GM12878 (cell line): Measurements from ENCODE around the gene ADCY2. TPM values are rescaled to one million over a fixed set of nuclear protein-coding genes. Genes with fewer than 3 reads are reported as not detected.

Experiments used
- ATAC-seq: fragments of 200-7000 bp; cut with Tn5 transposase; 3 replicates; pipeline ENCODE4 v1.9.1; 2020; ENCODE audit warnings: mild to moderate bottlenecking, moderate library complexity
- BruUV-seq: library from RNA; stranded (reverse); fragments of 400-500 nt; replicated peaks from 2 replicates; lab custom pipeline; 2021; lab: Mats Ljungman, UMichigan
- CTCF ChIA-PET: fragments of 300-600 bp; sonication (Branson Sonifier 250); formaldehyde crosslinking; extraction: SDS; loops from one replicate; lab custom pipeline; 2021; ENCODE audit warnings: inconsistent platforms; lab: Yijun Ruan, JAX
- POLR2A ChIA-PET: fragments of 350-600 bp; formaldehyde crosslinking; extraction: SDS; loops from one replicate; lab custom pipeline; 2021; ENCODE audit warnings: inconsistent platforms; lab: Charles Lee
- RAD21 ChIA-PET: fragments of 300-600 bp; sonication (Branson Sonifier 250); formaldehyde crosslinking; loops from one replicate; lab custom pipeline; 2023; ENCODE audit warnings: antibody characterized with exemption; ENCODE audit not compliant: unreplicated experiment; lab: Charles Lee
- SMC1A ChIA-PET: fragments of 300-600 bp; sonication (Branson Sonifier 250); formaldehyde crosslinking; loops from one replicate; lab custom pipeline; 2023; ENCODE audit not compliant: unreplicated experiment, uncharacterized antibody; lab: Charles Lee
- DNase-seq: peaks from one replicate; pipeline ENCODE4 v3.0.0-alpha.2; 2011; ENCODE audit warnings: low read depth, low spot score
- FAIRE-seq: peaks from 3 replicates; lab custom pipeline; 2011; peaks lifted over from hg19 to GRCh38; lab: Jason Lieb, UNC
- H2AFZ ChIP-seq: 2 replicates; pipeline ENCODE4 v1.6.0; 2011; ENCODE audit warnings: low read depth, low read length, control low read depth; ENCODE audit not compliant: control insufficient read depth
- H3K27ac ChIP-seq: 2 replicates; pipeline ENCODE4 v1.5.1; 2011; ENCODE audit warnings: control low read depth; ENCODE audit not compliant: control insufficient read depth, insufficient read depth
- H3K27me3 ChIP-seq, 2 experiments: replicated peaks in 1 of 2; 2 replicates each; pipeline versions ENCODE4 v1.6.0 to v1.6.1; 2011; ENCODE audit warnings: low read length in 1 of 2; ENCODE audit not compliant: control insufficient read depth in 2 of 2, insufficient read depth in 2 of 2
- H3K36me3 ChIP-seq, 2 experiments: 2 replicates each; pipeline ENCODE4 v1.5.1; 2011; ENCODE audit warnings: low read length in 1 of 2; ENCODE audit not compliant: control insufficient read depth in 2 of 2, insufficient read depth in 2 of 2
- H3K4me1 ChIP-seq: 2 replicates; pipeline ENCODE4 v1.6.1; 2011; ENCODE audit warnings: mild to moderate bottlenecking, low read length, moderate library complexity, mixed read lengths; ENCODE audit not compliant: control insufficient read depth, insufficient read depth
- H3K4me2 ChIP-seq: 2 replicates; pipeline ENCODE4 v1.6.0; 2011; ENCODE audit warnings: control low read depth; ENCODE audit not compliant: control insufficient read depth, insufficient read depth
- H3K4me3 ChIP-seq: fragments of 200-600 bp; sonication (generic); 2 replicates; pipeline ENCODE4 v1.5.1; 2016
- H3K79me2 ChIP-seq: 2 replicates; pipeline ENCODE4 v1.6.0; 2011; ENCODE audit warnings: low read length; ENCODE audit not compliant: control insufficient read depth, insufficient read depth
- H3K9ac ChIP-seq: 2 replicates; pipeline ENCODE4 v1.8.0; 2011; ENCODE audit warnings: low read length, control low read depth, mixed read lengths; ENCODE audit not compliant: control insufficient read depth, insufficient read depth
- H3K9me3 ChIP-seq: replicated peaks from 3 replicates; pipeline ENCODE4 v1.5.1; 2011; ENCODE audit warnings: mild to moderate bottlenecking, low read length; ENCODE audit not compliant: control insufficient read depth, insufficient read depth
- H4K20me1 ChIP-seq: 2 replicates; pipeline ENCODE4 v1.6.0; 2011; ENCODE audit not compliant: control insufficient read depth, insufficient read depth
- CBFB ChIP-seq: IDR thresholded peaks from 2 replicates; pipeline ENCODE4 v1.6.1; 2016; ENCODE audit warnings: antibody characterized with exemption, low read depth
- CREM ChIP-seq: IDR thresholded peaks from 2 replicates; pipeline ENCODE4 v1.6.1; 2014; ENCODE audit warnings: antibody characterized with exemption, low read depth
- PAX5 ChIP-seq: IDR thresholded peaks from 2 replicates; pipeline ENCODE4 v1.6.1; 2011; ENCODE audit warnings: low read depth, low read length, borderline replicate concordance
- POLR2AphosphoS5 ChIP-seq: IDR thresholded peaks from 2 replicates; pipeline ENCODE4 v1.6.1; 2011; ENCODE audit warnings: mild to moderate bottlenecking, low read length, inconsistent platforms
- RB1 ChIP-seq: fragments of 450-650 bp; formaldehyde crosslinking; IDR thresholded peaks from 2 replicates; pipeline ENCODE4 v1.6.1; 2017; ENCODE audit warnings: mild to moderate bottlenecking, borderline replicate concordance
- TARDBP ChIP-seq: IDR thresholded peaks from 2 replicates; pipeline ENCODE4 v1.6.1; 2016; ENCODE audit warnings: borderline replicate concordance
- ZNF274 ChIP-seq: IDR thresholded peaks from one replicate; pipeline ENCODE4 v1.8.0; 2011; ENCODE audit not compliant: insufficient read length, insufficient read depth
- ZNF622 ChIP-seq: fragments of 450-650 bp; IDR thresholded peaks from 2 replicates; pipeline ENCODE4 v1.6.1; 2017; ENCODE audit warnings: mild to moderate bottlenecking, inconsistent platforms
- WGBS: methylation state at CpG from one replicate; pipeline ENCODE4 v1.1.6; 2016; ENCODE audit warnings: low lambda C conversion rate; ENCODE audit not compliant: insufficient replicate concordance, insufficient coverage; ENCODE audit errors: missing lambda C conversion rate; 5-methylcytosine and 5-hydroxymethylcytosine counted together
- in situ Hi-C: fragments of 300-500 bp; cut with MboI; formaldehyde crosslinking; loops from 9 replicates; pipeline ENCODE4 v1.14.3; 2018; ENCODE audit warnings: mixed read lengths
- intact Hi-C: fragments of 100-400 bp; cut with micrococcal nuclease; formaldehyde crosslinking; loops from one replicate; pipeline ENCODE4 v1.14.2; 2022; ENCODE audit not compliant: unreplicated experiment
- polyA plus RNA-seq, 11 experiments: library from polyadenylated mRNA; depleted of rRNA in 4 of 11; unstranded in 6 of 11; stranded (reverse) in 5 of 11; fragments of >200 nt; fragmentation: Nextera tagmentation in 4 of 11; fragmentation: Illumina TruSeq in 1 of 11; extraction: Ambion mirVana in 4 of 11; extraction: Trizol in 1 of 11; gene quantifications; 1 replicate in 1 of 11; 2 replicates in 10 of 11; pipeline versions ENCODE4 v1.2.1 to v1.2.3, GENCODE V29; 2011 to 2016; ENCODE audit warnings: inconsistent platforms in 2 of 11, missing spikeins in 2 of 11, low read depth in 1 of 11
- total RNA-seq, 4 experiments: library from RNA; depleted of rRNA in 3 of 4; stranded (reverse); fragments of >200 nt in 3 of 4; fragmentation: Illumina TruSeq in 1 of 4; extraction: Trizol in 1 of 4; gene quantifications; 2 replicates each; pipeline versions ENCODE4 v1.2.1 to v1.2.3, GENCODE V29; 2013 to 2021
- TF ChIP-seq, protein P1 (sequence below): IDR thresholded peaks from 2 replicates; pipeline ENCODE4 v1.6.1; 2011; ENCODE audit warnings: low read depth, mild to moderate bottlenecking, low read length, moderate library complexity, borderline replicate concordance; ENCODE audit errors: extremely low read depth
- TF ChIP-seq, protein P2 (sequence below): fragments of 450-650 bp; IDR thresholded peaks from 2 replicates; pipeline ENCODE4 v1.6.1; 2017; ENCODE audit warnings: low read depth, mild to moderate bottlenecking, moderate library complexity

The ADCY2 gene
- total and polyA plus RNA-seq, 10 of the 15 experiments (the other 5 are each of a cell fraction or from before 2014, with no cell fraction given) = 0.07 to 0.26 TPM; not detected in 8

- TF ChIP-seq ZNF622 = no peak
Measured at GRCh38 chr5:7673658-7674057, 277.7 kb downstream of the ADCY2 start (continued).

GRCh38 chr5:7676455-7676854 is 280.5 kb downstream of the ADCY2 start:
- no peak for TF ChIP-seq CREM
- TF ChIP-seq, protein P1, sequence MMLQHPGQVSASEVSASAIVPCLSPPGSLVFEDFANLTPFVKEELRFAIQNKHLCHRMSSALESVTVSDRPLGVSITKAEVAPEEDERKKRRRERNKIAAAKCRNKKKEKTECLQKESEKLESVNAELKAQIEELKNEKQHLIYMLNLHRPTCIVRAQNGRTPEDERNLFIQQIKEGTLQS = no peak
- no peak for TF ChIP-seq POLR2AphosphoS5
- TF ChIP-seq TARDBP = no peak
- TF ChIP-seq PAX5 = no peak
- TF ChIP-seq, protein P2, sequence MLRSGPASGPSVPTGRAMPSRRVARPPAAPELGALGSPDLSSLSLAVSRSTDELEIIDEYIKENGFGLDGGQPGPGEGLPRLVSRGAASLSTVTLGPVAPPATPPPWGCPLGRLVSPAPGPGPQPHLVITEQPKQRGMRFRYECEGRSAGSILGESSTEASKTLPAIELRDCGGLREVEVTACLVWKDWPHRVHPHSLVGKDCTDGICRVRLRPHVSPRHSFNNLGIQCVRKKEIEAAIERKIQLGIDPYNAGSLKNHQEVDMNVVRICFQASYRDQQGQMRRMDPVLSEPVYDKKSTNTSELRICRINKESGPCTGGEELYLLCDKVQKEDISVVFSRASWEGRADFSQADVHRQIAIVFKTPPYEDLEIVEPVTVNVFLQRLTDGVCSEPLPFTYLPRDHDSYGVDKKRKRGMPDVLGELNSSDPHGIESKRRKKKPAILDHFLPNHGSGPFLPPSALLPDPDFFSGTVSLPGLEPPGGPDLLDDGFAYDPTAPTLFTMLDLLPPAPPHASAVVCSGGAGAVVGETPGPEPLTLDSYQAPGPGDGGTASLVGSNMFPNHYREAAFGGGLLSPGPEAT = no peak
- TF ChIP-seq CBFB = no peak
- TF ChIP-seq RB1 = no peak
- TF ChIP-seq ZNF274 = no peak
- Histone ChIP-seq H3K4me3 (no peak overlapping the region), H3K27me3 (no peaks in the 10 kb centered on the region), H3K9ac (no peak overlapping the region), H3K79me2 (no peaks in the 10 kb centered on the region), H4K20me1 (no peaks in the 10 kb centered on the region), H3K27ac (no peak overlapping the region), H2AFZ (no peak overlapping the region), H3K36me3 (no peaks in the 10 kb centered on the region), H3K4me1 (no peaks in the 10 kb centered on the region), H3K4me2 (no peak overlapping the region), H3K9me3 (no peaks in the 10 kb centered on the region)
- in situ Hi-C loops = no loop called here
- FAIRE-seq = no peak
- ChIA-PET SMC1A (interaction anchor here (0.7 to 1.2 kb wide), 2 partner anchors 9 to 66 kb away, joined by 3 read pairs; no protein-coding TSS in a partner anchor), POLR2A (no interaction called here), RAD21 (no interaction called here), CTCF (no interaction called here)
- intact Hi-C loops = no loop called here
- DNase-seq = no peak
- BruUV-seq = no TSS peak
- no peak for ATAC-seq
- WGBS = 34% methylated on average over 3 of the region's 3 CpGs
